Measurements from ENCODE around the gene CD99. TPM values are rescaled to one million over a fixed set of nuclear protein-coding genes. Genes with fewer than 3 reads are reported as not detected.

CD99 gene
- total RNA-seq, 4 donors from 2014 or later = 162 to 192 (median 179) TPM

- no peak for TF ChIP-seq EP300 (IDR thresholded peaks at IDR 0.05)
- TF ChIP-seq POLR2A (IDR thresholded peaks at IDR 0.05) = no peak
- no peak for TF ChIP-seq POLR2AphosphoS5 (IDR thresholded peaks at IDR 0.05)
- TF ChIP-seq, protein P1, sequence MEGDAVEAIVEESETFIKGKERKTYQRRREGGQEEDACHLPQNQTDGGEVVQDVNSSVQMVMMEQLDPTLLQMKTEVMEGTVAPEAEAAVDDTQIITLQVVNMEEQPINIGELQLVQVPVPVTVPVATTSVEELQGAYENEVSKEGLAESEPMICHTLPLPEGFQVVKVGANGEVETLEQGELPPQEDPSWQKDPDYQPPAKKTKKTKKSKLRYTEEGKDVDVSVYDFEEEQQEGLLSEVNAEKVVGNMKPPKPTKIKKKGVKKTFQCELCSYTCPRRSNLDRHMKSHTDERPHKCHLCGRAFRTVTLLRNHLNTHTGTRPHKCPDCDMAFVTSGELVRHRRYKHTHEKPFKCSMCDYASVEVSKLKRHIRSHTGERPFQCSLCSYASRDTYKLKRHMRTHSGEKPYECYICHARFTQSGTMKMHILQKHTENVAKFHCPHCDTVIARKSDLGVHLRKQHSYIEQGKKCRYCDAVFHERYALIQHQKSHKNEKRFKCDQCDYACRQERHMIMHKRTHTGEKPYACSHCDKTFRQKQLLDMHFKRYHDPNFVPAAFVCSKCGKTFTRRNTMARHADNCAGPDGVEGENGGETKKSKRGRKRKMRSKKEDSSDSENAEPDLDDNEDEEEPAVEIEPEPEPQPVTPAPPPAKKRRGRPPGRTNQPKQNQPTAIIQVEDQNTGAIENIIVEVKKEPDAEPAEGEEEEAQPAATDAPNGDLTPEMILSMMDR (IDR thresholded peaks at IDR 0.05) = no peak
- Histone ChIP-seq H3K4me3 (no peak overlapping the region), H3K27me3 (no peaks in the 10 kb centered on the region), H3K36me3 (no peaks in the 10 kb centered on the region), H3K4me1 (peaks cover 10% of the 10 kb centered on the region), H3K27ac (no peak overlapping the region), H3K9me3 (no peaks in the 10 kb centered on the region)
- WGBS = 81% methylated on average over 6 of the region's 6 CpGs
- no peak for DNase-seq (ENCODE audit: low spot score in 2 of 2)
Measured at GRCh38 chrX:2680486-2681348, 10.4 kb upstream of the CD99 start.

DNA sequence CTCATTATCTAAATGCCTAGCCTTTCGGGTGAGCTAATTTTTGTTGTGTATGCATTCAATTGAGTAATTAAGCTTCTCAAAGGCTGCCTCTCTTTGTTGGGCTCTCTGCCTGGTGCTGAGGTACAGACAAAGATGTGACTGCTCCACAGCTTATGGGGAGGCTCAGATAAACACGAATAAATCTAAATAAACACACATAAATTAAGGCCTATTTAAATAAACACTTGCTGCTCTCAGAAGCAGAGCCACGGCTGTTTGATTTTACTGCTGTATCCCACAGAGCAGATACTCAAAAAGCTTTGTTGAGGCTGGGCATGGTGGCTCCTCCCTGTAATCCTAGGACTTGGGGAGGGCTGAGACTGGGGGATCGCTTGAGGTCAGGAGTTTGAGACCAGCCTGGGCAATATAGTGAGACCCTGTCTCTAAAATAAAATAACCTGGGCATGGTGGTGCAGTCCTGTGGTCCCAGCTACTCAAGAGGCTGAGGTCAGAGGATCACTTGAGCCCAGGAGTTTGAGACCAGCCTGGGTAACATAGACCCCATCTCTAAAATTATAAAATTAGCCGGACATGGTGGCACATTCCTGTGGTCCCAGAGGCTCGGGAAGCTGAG lies 8.4 kb upstream of the CD99 start:
- Histone ChIP-seq H3K4me3 (no peak overlapping the region), H3K27me3 (no peaks in the 10 kb centered on the region), H3K36me3 (no peaks in the 10 kb centered on the region), H3K4me1 (peaks cover 4% of the 10 kb centered on the region), H3K9me3 (no peaks in the 10 kb centered on the region), H3K27ac (no peak overlapping the region)
- 89% methylated on average over 6 of the region's 6 CpGs for WGBS
- no peak for DNase-seq (ENCODE audit: low spot score in 2 of 2)
- TF ChIP-seq, protein P1 (IDR thresholded peaks at IDR 0.05) = no peak
- no peak for TF ChIP-seq POLR2AphosphoS5 (IDR thresholded peaks at IDR 0.05)
- no peak for TF ChIP-seq POLR2A (IDR thresholded peaks at IDR 0.05)
- no peak for TF ChIP-seq EP300 (IDR thresholded peaks at IDR 0.05)

- Histone ChIP-seq H3K36me3 (no peaks in the 10 kb centered on the region), H3K27ac (no peak overlapping the region), H3K27me3 (no peaks in the 10 kb centered on the region), H3K4me3 (no peak overlapping the region), H3K4me1 (no peaks in the 10 kb centered on the region), H3K9me3 (no peaks in the 10 kb centered on the region)
- TF ChIP-seq, protein P1 (IDR thresholded peaks at IDR 0.05) = no peak
- TF ChIP-seq EP300 (IDR thresholded peaks at IDR 0.05) = no peak
- no peak for TF ChIP-seq POLR2A (IDR thresholded peaks at IDR 0.05)
- no peak for TF ChIP-seq POLR2AphosphoS5 (IDR thresholded peaks at IDR 0.05)
- DNase-seq (ENCODE audit: low spot score in 2 of 2) = no peak
- WGBS = 97% methylated on average over 1 of the region's 1 CpG
Measured at GRCh38 chrX:2684256-2684655, 6.8 kb upstream of the CD99 start.

- no peak overlapping the region for H3K4me3 ChIP-seq
- no peak overlapping the region for H3K27ac ChIP-seq
- peaks cover 5% of the 10 kb centered on the region for H3K4me1 ChIP-seq
- H3K9me3 ChIP-seq = no peaks in the 10 kb centered on the region
- no peaks in the 10 kb centered on the region for H3K27me3 ChIP-seq
- WGBS = 83% methylated on average over 5 of the region's 5 CpGs
- no peak for DNase-seq (ENCODE audit: low spot score in 2 of 2)
- TF ChIP-seq, protein P1 (IDR thresholded peaks at IDR 0.05) = no peak
- TF ChIP-seq POLR2A (IDR thresholded peaks at IDR 0.05) (no peak), EP300 (IDR thresholded peaks at IDR 0.05) (no peak), POLR2AphosphoS5 (IDR thresholded peaks at IDR 0.05) (no peak)
- no peaks in the 10 kb centered on the region for H3K36me3 ChIP-seq
Measured at GRCh38 chrX:2685886-2686285, 5.2 kb upstream of the CD99 start.
